Urinary bladder (tissue), 4 donors: ENCODE data around the gene SMIM44. TPM values are rescaled to one million over a fixed set of nuclear protein-coding genes. Genes with fewer than 3 reads are reported as not detected.

Experiments used
- DNase-seq: peaks from one replicate; pipeline ENCODE4 v3.0.0-alpha.2; 2015; ENCODE audit errors: extremely low spot score
- H3K27ac ChIP-seq: one replicate; pipeline ENCODE4 v1.5.1; 2013; ENCODE audit warnings: low read depth, mild to moderate bottlenecking, moderate library complexity
- H3K36me3 ChIP-seq: one replicate; pipeline ENCODE4 v1.6.1; 2013; ENCODE audit warnings: mild to moderate bottlenecking, moderate library complexity; ENCODE audit not compliant: insufficient read depth
- H3K4me1 ChIP-seq: one replicate; pipeline ENCODE4 v1.6.1; 2013; ENCODE audit warnings: mild to moderate bottlenecking, moderate library complexity; ENCODE audit not compliant: insufficient read depth
- H3K4me3 ChIP-seq: one replicate; pipeline ENCODE4 v1.5.1; 2013; ENCODE audit warnings: low read depth, low read length
- WGBS: extraction: QIAGEN DNeasy Blood & Tissue Kit; methylation state at CpG from one replicate; pipeline ENCODE4 v1.1.7; 2013; 5-methylcytosine and 5-hydroxymethylcytosine counted together
- polyA plus RNA-seq: library from polyadenylated mRNA; stranded (reverse); fragments of 200-250 nt; gene quantifications from one replicate; pipeline ENCODE4 v1.2.3, GENCODE V29; 2013
- total RNA-seq: library from RNA; depleted of rRNA; stranded (reverse); fragments of >200 nt; gene quantifications from one replicate; pipeline ENCODE4 v1.2.3, GENCODE V29; 2014
- donor health status: healthy with polysubstance abuse.
- donor health status: healthy.

The SMIM44 gene
- total and polyA plus RNA-seq, 2 donors, result not detected

GRCh38 chr19:3501780-3502179, 18.5 kb upstream of the SMIM44 start:
- H3K4me3 ChIP-seq, result no peak overlapping the region
- H3K27ac ChIP-seq, result no peak overlapping the region
- 93% methylated on average over 3 of the region's 3 CpGs for WGBS
- no peaks in the 10 kb centered on the region for H3K36me3 ChIP-seq
- DNase-seq, result no peak
- no peaks in the 10 kb centered on the region for H3K4me1 ChIP-seq

DNA sequence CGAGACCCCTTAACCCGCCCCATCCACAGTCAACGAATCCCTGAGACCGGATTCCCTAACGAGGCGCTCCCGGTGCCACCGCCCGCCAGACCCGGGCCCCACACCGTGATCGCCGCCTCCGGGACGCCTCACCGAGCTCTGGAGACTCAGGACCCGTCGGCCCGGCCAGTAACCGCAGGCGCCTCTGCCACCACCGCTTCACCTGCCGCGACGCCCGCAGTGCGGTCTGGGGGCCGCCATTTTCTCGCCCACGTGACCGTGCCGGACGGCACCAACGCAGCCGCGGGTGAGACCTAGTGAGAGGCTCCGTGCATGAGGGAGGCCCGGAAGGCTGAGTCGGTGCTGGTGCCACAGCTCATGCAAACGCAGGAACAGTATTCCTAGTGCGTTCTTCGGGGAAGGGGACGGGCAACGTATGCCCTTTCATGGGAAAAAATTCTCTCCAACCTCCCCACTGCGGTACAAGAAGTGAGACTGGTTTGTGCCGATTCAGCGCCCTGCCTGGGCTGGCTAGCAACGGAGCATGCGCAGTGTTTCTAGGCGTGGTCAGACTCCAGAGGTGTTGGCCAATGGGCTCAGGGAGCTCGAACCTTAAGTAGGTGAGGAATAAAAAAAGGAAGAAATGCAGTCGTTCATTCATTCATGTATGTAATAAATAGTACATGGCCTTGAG, 17.3 kb upstream of the SMIM44 start, which contains the start of gene DOHH:
TSS of gene DOHH (minus strand) at position 246 of the 673 bp plus-strand sequence. CDS start 3,860 bp downstream, outside the sequence.
- under 1% methylated on average over 52 of the region's 52 CpGs for WGBS

GRCh38 chr19:3499738-3500428, 16.6 kb upstream of the SMIM44 start:
- Histone ChIP-seq H3K27ac (peak overlapping the region; percentile 85), H3K4me1 (no peaks in the 10 kb centered on the region), H3K36me3 (peaks cover 2% of the 10 kb centered on the region), H3K4me3 (peak overlapping the region; percentile 83)
- WGBS, result 25% methylated on average over 18 of the region's 18 CpGs
- no peak for DNase-seq

More for the DNA sequence above, 17.3 kb upstream of the SMIM44 start, which contains the start of gene DOHH:
- DNase-seq, result peak; percentile 94
- Histone ChIP-seq H3K27ac (peak within 1 kb of the TSS; percentile 85), H3K36me3 (peaks cover 2% of the 10 kb centered on the region), H3K4me1 (no peaks in the 10 kb centered on the region), H3K4me3 (peak within 1 kb of the TSS; percentile 83)

- DNase-seq, result no peak
- WGBS, result 97% methylated on average over 5 of the region's 5 CpGs
- no peaks in the 10 kb centered on the region for H3K4me1 ChIP-seq
- H3K36me3 ChIP-seq, result peaks cover 2% of the 10 kb centered on the region
- no peak overlapping the region for H3K27ac ChIP-seq
- H3K4me3 ChIP-seq, result no peak overlapping the region
Measured at GRCh38 chr19:3497757-3498520, 14.7 kb upstream of the SMIM44 start.

GRCh38 chr19:3496392-3497273, 13.4 kb upstream of the SMIM44 start:
- no peaks in the 10 kb centered on the region for H3K4me1 ChIP-seq
- H3K27ac ChIP-seq, result no peak overlapping the region
- 96% methylated on average over 32 of the region's 32 CpGs for WGBS
- peaks cover 2% of the 10 kb centered on the region for H3K36me3 ChIP-seq
- no peak for DNase-seq
- H3K4me3 ChIP-seq, result no peak overlapping the region

- H3K4me3 ChIP-seq, result no peak overlapping the region
- DNase-seq, result no peak
- 95% methylated on average over 18 of the region's 18 CpGs for WGBS
- no peaks in the 10 kb centered on the region for H3K4me1 ChIP-seq
- peaks cover 6% of the 10 kb centered on the region for H3K36me3 ChIP-seq
- H3K27ac ChIP-seq, result no peak overlapping the region
Measured at GRCh38 chr19:3494559-3494958, 11.3 kb upstream of the SMIM44 start.

DNA sequence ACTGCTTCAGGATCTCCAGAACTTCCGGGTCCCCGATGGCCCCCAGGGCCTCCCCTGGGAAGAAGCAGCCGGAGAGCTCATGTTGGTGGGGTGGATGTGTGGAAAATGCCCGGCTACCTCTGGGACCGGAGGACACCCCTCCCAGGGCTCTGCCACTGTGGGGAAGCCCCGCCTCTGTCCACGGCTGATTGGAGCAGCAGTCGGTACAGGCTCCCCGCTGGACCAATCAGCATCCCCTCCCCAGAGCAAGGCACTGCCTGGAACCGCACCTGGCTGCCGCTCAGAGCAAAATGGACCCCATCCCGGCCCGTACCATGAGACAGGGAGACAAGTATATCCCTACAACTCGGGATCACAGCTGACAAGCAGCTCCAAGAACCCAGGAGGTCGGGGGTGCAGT, 10.8 kb upstream of the SMIM44 start:
- Histone ChIP-seq H3K4me1 (no peaks in the 10 kb centered on the region), H3K36me3 (peaks cover 6% of the 10 kb centered on the region), H3K4me3 (no peak overlapping the region), H3K27ac (no peak overlapping the region)
- no peak for DNase-seq
- 80% methylated on average over 15 of the region's 15 CpGs for WGBS

DNA sequence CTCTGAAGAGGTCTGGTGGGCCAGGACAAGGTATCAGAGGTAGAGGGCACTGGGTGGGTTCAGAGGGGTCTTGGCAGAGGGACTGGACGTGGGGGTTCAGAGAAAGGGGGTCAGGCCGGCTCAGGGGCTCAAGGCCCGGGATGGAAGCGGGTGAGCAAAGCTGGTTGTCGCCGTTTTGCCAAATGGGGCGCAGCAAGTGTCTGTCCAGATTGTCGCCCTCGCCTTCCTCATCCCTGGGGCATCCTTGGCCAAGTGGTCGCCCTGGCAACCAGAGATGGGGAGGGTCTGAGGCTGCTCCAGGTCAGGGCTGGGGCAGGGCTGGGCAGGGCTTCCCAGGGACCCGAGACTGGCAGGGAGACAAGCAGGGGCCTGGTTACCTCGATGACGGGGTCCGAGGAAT, 10.4 kb upstream of the SMIM44 start:
- H3K36me3 ChIP-seq, result peaks cover 6% of the 10 kb centered on the region
- no peak overlapping the region for H3K27ac ChIP-seq
- WGBS, result 95% methylated on average over 14 of the region's 14 CpGs

DNA sequence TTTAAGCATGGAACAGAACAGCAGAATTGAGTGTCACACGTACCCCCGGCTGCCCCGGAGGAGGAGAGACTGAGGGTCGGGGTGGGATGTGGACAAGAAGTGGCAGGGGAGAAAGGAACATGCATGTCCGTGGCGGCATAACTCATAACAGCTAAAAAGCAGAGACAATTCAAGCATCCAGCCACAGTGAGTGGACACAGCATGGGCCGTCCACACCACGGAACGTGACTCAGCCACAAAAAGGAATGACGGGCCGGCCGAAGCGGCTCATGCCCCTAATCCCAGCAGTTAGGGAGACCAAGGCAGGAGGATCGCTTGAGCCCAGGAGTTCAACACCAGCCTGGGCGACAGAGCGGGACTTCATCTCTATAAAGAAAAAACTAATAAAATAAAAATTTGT, 9.7 kb upstream of the SMIM44 start:
- H3K27ac ChIP-seq, result no peak overlapping the region
- H3K4me3 ChIP-seq, result no peak overlapping the region
- peaks cover 6% of the 10 kb centered on the region for H3K36me3 ChIP-seq
- no peak for DNase-seq
- 93% methylated on average over 16 of the region's 16 CpGs for WGBS
- no peaks in the 10 kb centered on the region for H3K4me1 ChIP-seq

More for the DNA sequence above, 10.4 kb upstream of the SMIM44 start:
- DNase-seq, result no peak
- no peaks in the 10 kb centered on the region for H3K4me1 ChIP-seq
- H3K4me3 ChIP-seq, result no peak overlapping the region

GRCh38 chr19:3492131-3492839, 9.0 kb upstream of the SMIM44 start:
- no peak for DNase-seq
- H3K36me3 ChIP-seq, result peaks cover 6% of the 10 kb centered on the region
- 95% methylated on average over 45 of the region's 45 CpGs for WGBS

DNA sequence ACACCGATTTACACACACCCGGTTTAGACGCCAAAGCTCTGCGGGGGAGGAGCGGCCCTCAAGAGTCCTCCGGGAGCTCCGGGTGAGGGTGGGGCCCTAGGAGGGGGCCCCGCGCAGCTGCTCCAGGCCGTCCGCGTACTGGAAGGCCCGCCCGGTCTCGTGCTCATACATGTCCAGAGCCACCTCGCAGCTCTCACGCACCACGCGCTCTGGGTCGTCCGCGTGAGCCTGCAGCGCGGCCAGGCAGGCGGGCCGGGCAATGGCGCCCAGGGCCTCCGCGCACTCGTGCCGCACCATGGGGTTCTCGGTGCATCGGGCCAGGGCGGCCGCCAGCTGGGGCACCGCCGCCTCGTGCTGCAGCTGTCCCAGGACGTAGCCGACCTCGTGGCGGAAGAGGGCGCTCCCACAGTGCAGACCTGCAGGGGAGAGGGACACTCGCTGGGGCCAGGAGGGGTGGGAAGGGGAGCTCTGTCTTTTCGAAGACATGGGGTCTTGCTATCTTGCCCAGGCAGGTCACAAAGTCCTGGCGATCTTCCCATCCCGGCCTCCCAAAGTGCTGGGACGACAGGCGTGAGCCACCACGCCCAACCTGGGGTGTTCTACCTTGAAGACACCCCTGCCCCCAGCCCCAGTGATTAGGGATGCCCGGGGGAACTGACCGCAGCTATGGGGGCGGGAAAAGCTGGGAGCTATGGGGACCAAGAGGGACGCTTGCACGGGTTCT, 8.3 kb upstream of the SMIM44 start:
- Histone ChIP-seq H3K4me1 (no peaks in the 10 kb centered on the region), H3K4me3 (no peak overlapping the region), H3K27ac (no peak overlapping the region), H3K36me3 (peaks cover 6% of the 10 kb centered on the region)
- no peak for DNase-seq
- WGBS, result 94% methylated on average over 55 of the region's 55 CpGs

More at GRCh38 chr19:3492131-3492839, 9.0 kb upstream of the SMIM44 start:
- Histone ChIP-seq H3K27ac (no peak overlapping the region), H3K4me3 (no peak overlapping the region), H3K4me1 (no peaks in the 10 kb centered on the region)
